ENCODE results near the gene GFI1. TPM values are rescaled to one million over a fixed set of nuclear protein-coding genes. Genes with fewer than 3 reads are reported as not detected.

GFI1 gene
- total and polyA plus RNA-seq, 2 of the 13 experiments (the other 11 are each of a cell fraction or from before 2014, with no cell fraction given), result 10.3 to 10.5 TPM

- TF ChIP-seq AHDC1 (CRISPR knock-in tag; IDR thresholded peaks at IDR 0.05; ENCODE audit: borderline replicate concordance) (peak; percentile 78; the same call in 1 of the 2 replicates), ZNF10 (CRISPR knock-in tag; IDR thresholded peaks at IDR 0.05; ENCODE audit: borderline replicate concordance, low read depth) (no peak), SMAD9 (CRISPR knock-in tag; IDR thresholded peaks at IDR 0.05) (no peak), ZFP82 (CRISPR knock-in tag; IDR thresholded peaks at IDR 0.05; ENCODE audit: borderline replicate concordance) (peak; percentile 96), SNAPC5 (CRISPR knock-in tag; IDR thresholded peaks at IDR 0.05; ENCODE audit: borderline replicate concordance) (peak; percentile 76; the same call in 1 of the 2 replicates), PAF1 (CRISPR knock-in tag; IDR thresholded peaks at IDR 0.05) (no peak), ZNF274 (CRISPR knock-in tag; IDR thresholded peaks at IDR 0.05) (peak; percentile 79), RELA (CRISPR knock-in tag; IDR thresholded peaks at IDR 0.05) (no peak), ZNF879 (CRISPR knock-in tag; IDR thresholded peaks at IDR 0.05) (no peak), RFX5 (IDR thresholded peaks at IDR 0.05; ENCODE audit: low read depth, low read length) (no peak), GATAD2A (CRISPR knock-in tag; IDR thresholded peaks at IDR 0.05) (peak; percentile 80), PPARG (CRISPR knock-in tag; conservative IDR thresholded peaks at IDR 0.05) (peak; percentile 57; the same call in 1 of the 2 replicates), ZNF678 (CRISPR knock-in tag; IDR thresholded peaks at IDR 0.05) (peak; percentile 95; the same call in 1 of the 2 replicates), MXI1 (IDR thresholded peaks at IDR 0.05; ENCODE audit: borderline replicate concordance, low read depth, low read length) (peak; percentile 17; the same call in 1 of the 3 replicates), DNMT3B (CRISPR knock-in tag; conservative IDR thresholded peaks at IDR 0.05) (no peak; the same call in 1 of the 2 replicates), IRF9 (CRISPR knock-in tag; IDR thresholded peaks at IDR 0.05; ENCODE audit: borderline replicate concordance) (peak; percentile 91; the same call in 1 of the 2 replicates), SOX6 (IDR thresholded peaks at IDR 0.05) (no peak), SOX6 (CRISPR knock-in tag; IDR thresholded peaks at IDR 0.05) (peak; percentile 93), ZNF136 (CRISPR knock-in tag; IDR thresholded peaks at IDR 0.05; ENCODE audit: low read depth) (peak; percentile 29; the same call in 1 of the 2 replicates), ZNF329 (CRISPR knock-in tag; IDR thresholded peaks at IDR 0.05; ENCODE audit: low read depth) (peak; percentile 55; the same call in 1 of the 2 replicates), RBM22 (optimal IDR thresholded peaks at IDR 0.05; ENCODE audit: low read length) (no peak), KDM2A (CRISPR knock-in tag; IDR thresholded peaks at IDR 0.05; ENCODE audit: borderline replicate concordance, low read depth) (peak; percentile 84; the same call in 1 of the 2 replicates), YY1 (IDR thresholded peaks at IDR 0.05; ENCODE audit: insufficient read depth, insufficient replicate concordance, low read depth, low read length) (peak; percentile 26)
Observed at GRCh38 chr1:92441697-92442342, 44.9 kb downstream of the GFI1 start (continued).

Measured in HepG2 (cell line).